Activated naive CD8-positive, alpha-beta T cell treated with anti-CD3 and anti-CD28 coated beads, Interleukin-2, amount 50 U/mL, for 24 hours (primary cell): ENCODE results near the gene SLC52A3.
"Not testable (repeated sequence)": the region's sequence is repeated elsewhere in the genome, so short reads cannot be mapped to it uniquely, and the experiment has no call there.

Experiments
- ATAC-seq: fragments of 150-1000 bp; cut with Tn5 transposase; one replicate; pipeline ENCODE4 v1.10.0; 2021
- DNase-seq: peaks from one replicate; pipeline ENCODE4 v3.0.0; 2021
- H3K27ac Mint-ChIP-seq: one replicate; pipeline ENCODE4 v1.8.0; 2021; ENCODE audit warnings: mild to moderate bottlenecking, mixed read lengths
- H3K27me3 Mint-ChIP-seq: one replicate; pipeline ENCODE4 v1.8.0; 2021; ENCODE audit warnings: mixed read lengths
- H3K36me3 Mint-ChIP-seq: one replicate; pipeline ENCODE4 v1.8.0; 2021; ENCODE audit warnings: low read depth, mixed read lengths
- H3K4me1 Mint-ChIP-seq: one replicate; pipeline ENCODE4 v1.8.0; 2021; ENCODE audit warnings: mixed read lengths
- H3K4me3 Mint-ChIP-seq: one replicate; pipeline ENCODE4 v1.8.0; 2021; ENCODE audit warnings: mild to moderate bottlenecking, moderate library complexity, mixed read lengths
- H3K9me3 Mint-ChIP-seq: one replicate; pipeline ENCODE4 v1.8.0; 2021; ENCODE audit warnings: mixed read lengths

The SLC52A3 gene

DNA sequence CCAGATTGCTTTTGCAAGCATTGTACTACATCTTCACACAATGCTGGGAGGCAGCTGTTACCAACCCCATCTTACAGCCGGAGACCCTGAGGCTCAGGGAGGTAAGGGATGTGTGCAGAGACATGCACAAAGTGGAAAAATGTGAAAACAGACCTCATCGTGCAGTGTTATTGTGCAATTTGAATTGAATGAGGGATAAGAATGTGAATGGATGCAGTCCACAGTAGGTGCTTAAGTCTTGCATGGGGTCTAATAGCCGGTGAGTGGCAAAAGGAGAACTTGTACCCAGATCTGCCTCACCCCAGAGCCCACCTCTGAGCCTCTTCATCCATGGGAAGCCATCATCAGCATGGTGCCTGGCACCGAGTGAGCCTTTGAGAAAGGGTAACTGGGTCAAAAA, 42.1 kb downstream of the SLC52A3 start:
- H3K4me1 Mint-ChIP-seq: peaks cover 4% of the 10 kb centered on the region
- H3K27me3 Mint-ChIP-seq: peaks cover 56% of the 10 kb centered on the region
- ATAC-seq (no peak), DNase-seq (no peak)
- no peak overlapping the region for H3K4me3 Mint-ChIP-seq
- no peak overlapping the region for H3K27ac Mint-ChIP-seq
- H3K36me3 Mint-ChIP-seq: no peaks in the 10 kb centered on the region
- no peaks in the 10 kb centered on the region for H3K9me3 Mint-ChIP-seq

- peaks cover 51% of the 10 kb centered on the region for H3K27me3 Mint-ChIP-seq
- H3K36me3 Mint-ChIP-seq: no peaks in the 10 kb centered on the region
- H3K9me3 Mint-ChIP-seq: no peaks in the 10 kb centered on the region
- H3K27ac Mint-ChIP-seq: no peak overlapping the region
- no peak for DNase-seq
- ATAC-seq: no peak
- peaks cover 4% of the 10 kb centered on the region for H3K4me1 Mint-ChIP-seq
- no peak overlapping the region for H3K4me3 Mint-ChIP-seq
These were observed 42.8 kb downstream of the SLC52A3 start for GRCh38 chr20:725491-725890.

- not testable (repeated sequence) for H3K36me3 Mint-ChIP-seq, DNase-seq, H3K27ac Mint-ChIP-seq, ATAC-seq, H3K4me3 Mint-ChIP-seq, H3K4me1 Mint-ChIP-seq, H3K9me3 Mint-ChIP-seq
- peaks cover 44% of the 10 kb centered on the region for H3K27me3 Mint-ChIP-seq
These were observed 43.5 kb downstream of the SLC52A3 start for GRCh38 chr20:724797-725196.

DNA sequence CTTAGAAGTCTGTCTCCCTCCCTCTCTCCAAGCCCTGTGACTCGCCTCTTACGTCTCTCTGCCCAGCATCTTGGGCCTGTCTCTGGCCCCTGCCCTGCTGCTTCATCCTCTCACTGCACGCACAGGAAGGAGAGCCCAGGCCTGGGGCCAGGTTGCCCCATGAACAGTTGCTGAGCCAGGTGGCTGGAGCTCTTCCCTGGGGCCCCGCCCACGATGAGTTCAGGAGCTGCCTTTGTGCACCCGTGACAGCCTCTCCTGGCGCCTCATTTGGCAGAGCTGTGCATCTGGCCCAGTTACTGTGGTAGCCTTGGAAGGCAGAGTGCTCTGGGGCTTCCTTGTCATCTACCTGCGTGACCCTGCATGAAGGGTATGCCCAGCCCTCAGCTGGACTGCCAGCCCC, 44.5 kb downstream of the SLC52A3 start:
- Mint-ChIP-seq H3K4me3 (no peak overlapping the region), H3K27me3 (peaks cover 34% of the 10 kb centered on the region), H3K9me3 (no peaks in the 10 kb centered on the region), H3K4me1 (peaks cover 4% of the 10 kb centered on the region), H3K36me3 (no peaks in the 10 kb centered on the region), H3K27ac (no peak overlapping the region)
- ATAC-seq: no peak
- no peak for DNase-seq

GRCh38 chr20:722822-723644, 45.3 kb downstream of the SLC52A3 start:
- Mint-ChIP-seq H3K27ac (no peak overlapping the region), H3K4me3 (no peak overlapping the region), H3K36me3 (no peaks in the 10 kb centered on the region), H3K9me3 (no peaks in the 10 kb centered on the region), H3K4me1 (no peaks in the 10 kb centered on the region), H3K27me3 (peaks cover 34% of the 10 kb centered on the region)
- ATAC-seq (no peak), DNase-seq (no peak)

DNA sequence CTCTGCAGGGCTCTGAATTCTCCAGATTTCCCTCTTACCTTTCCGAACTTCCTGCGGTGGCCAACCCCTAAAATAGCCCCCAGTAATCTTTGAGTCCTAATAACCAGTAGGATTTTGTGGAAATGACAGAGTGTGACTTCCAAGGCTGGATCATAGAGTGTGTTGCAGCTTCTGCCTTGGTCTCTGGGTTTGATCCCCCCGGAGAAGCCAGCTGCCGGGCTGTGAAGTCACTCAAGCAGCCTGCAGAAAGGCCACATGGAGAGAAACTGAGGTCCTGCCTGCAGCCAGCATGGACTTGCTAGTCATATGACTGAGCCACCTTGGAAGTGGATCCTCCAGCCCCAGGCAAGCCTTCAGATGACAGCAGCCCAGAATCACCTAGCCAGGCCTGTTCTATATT, 46.4 kb downstream of the SLC52A3 start:
- no peak for ATAC-seq
- Mint-ChIP-seq H3K36me3 (no peaks in the 10 kb centered on the region), H3K9me3 (no peaks in the 10 kb centered on the region), H3K27ac (no peak overlapping the region), H3K4me1 (no peaks in the 10 kb centered on the region), H3K4me3 (no peak overlapping the region), H3K27me3 (peaks cover 35% of the 10 kb centered on the region)
- no peak for DNase-seq

DNA sequence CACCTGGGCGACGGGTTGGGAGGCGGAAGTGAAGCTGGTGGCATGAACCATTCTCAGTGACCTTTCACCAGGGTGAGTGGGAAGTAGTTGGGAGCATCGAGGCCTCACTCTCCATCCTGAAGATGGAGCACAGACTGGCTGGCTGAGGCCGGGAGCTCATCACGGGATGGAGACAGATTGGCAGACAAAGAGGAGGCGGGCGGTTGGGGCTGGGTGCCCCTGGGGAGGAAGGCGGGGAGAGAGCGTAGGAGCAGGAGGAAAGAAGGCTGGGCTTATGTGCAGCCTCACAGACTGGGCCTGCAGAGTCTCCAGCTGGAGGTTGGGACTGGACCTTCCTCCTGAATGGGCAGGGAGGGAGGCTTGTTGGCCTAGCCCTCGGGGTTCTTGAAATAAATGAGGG, 48.5 kb downstream of the SLC52A3 start:
- H3K4me1 Mint-ChIP-seq: no peaks in the 10 kb centered on the region
- no peak overlapping the region for H3K27ac Mint-ChIP-seq
- ATAC-seq (no peak), DNase-seq (no peak)
- H3K36me3 Mint-ChIP-seq: no peaks in the 10 kb centered on the region
- peaks cover 24% of the 10 kb centered on the region for H3K27me3 Mint-ChIP-seq
- no peak overlapping the region for H3K4me3 Mint-ChIP-seq
- H3K9me3 Mint-ChIP-seq: no peaks in the 10 kb centered on the region

DNA sequence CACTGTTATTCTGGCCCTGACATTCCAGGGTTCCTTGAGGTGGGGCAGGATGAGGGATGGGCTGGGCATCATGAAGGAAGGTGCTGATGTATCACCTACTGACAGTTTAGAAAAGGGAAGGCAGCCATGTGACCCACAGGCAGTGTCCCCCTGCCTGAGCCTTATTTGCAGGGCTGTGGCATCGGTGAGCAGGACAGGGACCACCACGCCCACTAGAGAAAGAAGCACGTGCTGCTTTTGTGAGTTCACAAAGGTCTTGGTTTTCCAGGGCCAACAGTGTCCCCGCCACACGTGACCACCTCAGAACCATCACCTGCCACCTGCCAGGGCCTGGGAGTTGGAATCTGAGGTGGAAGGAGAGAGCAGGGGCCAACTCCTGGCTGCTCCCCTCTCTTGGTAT, 49.2 kb downstream of the SLC52A3 start:
- H3K36me3 Mint-ChIP-seq: no peaks in the 10 kb centered on the region
- no peaks in the 10 kb centered on the region for H3K4me1 Mint-ChIP-seq
- H3K27me3 Mint-ChIP-seq: peaks cover 21% of the 10 kb centered on the region
- H3K4me3 Mint-ChIP-seq: no peak overlapping the region
- no peak for ATAC-seq
- no peak overlapping the region for H3K27ac Mint-ChIP-seq
- no peak for DNase-seq
- H3K9me3 Mint-ChIP-seq: no peaks in the 10 kb centered on the region

GRCh38 chr20:717832-718231, 50.5 kb downstream of the SLC52A3 start:
- Mint-ChIP-seq H3K27me3 (peaks cover 17% of the 10 kb centered on the region), H3K27ac (no peak overlapping the region), H3K4me3 (no peak overlapping the region), H3K9me3 (peaks cover 6% of the 10 kb centered on the region), H3K36me3 (no peaks in the 10 kb centered on the region), H3K4me1 (no peaks in the 10 kb centered on the region)
- no peak for ATAC-seq
- DNase-seq: no peak

GRCh38 chr20:717271-717670, 51.0 kb downstream of the SLC52A3 start:
- no peak overlapping the region for H3K27ac Mint-ChIP-seq
- ATAC-seq (no peak), DNase-seq (no peak)
- H3K4me1 Mint-ChIP-seq: no peaks in the 10 kb centered on the region
- H3K27me3 Mint-ChIP-seq: peaks cover 17% of the 10 kb centered on the region
- H3K4me3 Mint-ChIP-seq: no peak overlapping the region
- H3K9me3 Mint-ChIP-seq: peaks cover 7% of the 10 kb centered on the region
- no peaks in the 10 kb centered on the region for H3K36me3 Mint-ChIP-seq

DNA sequence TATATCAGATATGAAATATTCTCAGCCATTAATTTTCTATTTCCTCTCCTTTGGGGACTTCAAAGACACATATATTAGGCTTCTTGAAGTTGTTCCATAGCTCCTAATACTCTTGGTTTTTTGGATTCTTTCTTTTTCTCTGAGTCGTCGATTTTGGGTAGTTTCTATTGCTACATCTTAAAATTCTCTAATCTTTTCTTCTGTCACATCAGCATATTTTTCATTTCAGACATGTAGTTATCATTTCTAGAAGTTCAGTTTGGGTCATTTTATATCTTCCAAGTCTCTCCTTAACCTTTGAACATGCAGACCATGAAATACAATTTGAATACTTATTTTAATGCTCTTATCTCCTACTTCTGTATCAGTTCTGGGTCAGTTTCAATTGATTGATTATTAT, 53.8 kb downstream of the SLC52A3 start:
- no peak overlapping the region for H3K27ac Mint-ChIP-seq
- H3K4me1 Mint-ChIP-seq: peaks cover under 1% of the 10 kb centered on the region
- H3K9me3 Mint-ChIP-seq: peaks cover 7% of the 10 kb centered on the region
- ATAC-seq (no peak), DNase-seq (no peak)
- H3K36me3 Mint-ChIP-seq: no peaks in the 10 kb centered on the region
- peaks cover 31% of the 10 kb centered on the region for H3K27me3 Mint-ChIP-seq
- H3K4me3 Mint-ChIP-seq: no peak overlapping the region

GRCh38 chr20:711576-711975, 56.7 kb downstream of the SLC52A3 start:
- no peak for DNase-seq
- Mint-ChIP-seq H3K27ac (no peak overlapping the region), H3K9me3 (peaks cover 7% of the 10 kb centered on the region), H3K4me1 (peaks cover 1% of the 10 kb centered on the region), H3K27me3 (peaks cover 37% of the 10 kb centered on the region), H3K36me3 (no peaks in the 10 kb centered on the region), H3K4me3 (no peak overlapping the region)
- ATAC-seq: no peak

- ATAC-seq: no peak
- H3K4me3 Mint-ChIP-seq: no peak overlapping the region
- peaks cover 7% of the 10 kb centered on the region for H3K9me3 Mint-ChIP-seq
These were observed 57.4 kb downstream of the SLC52A3 start for GRCh38 chr20:710780-711450.

More at GRCh38 chr20:710780-711450, 57.4 kb downstream of the SLC52A3 start:
- peaks cover 1% of the 10 kb centered on the region for H3K4me1 Mint-ChIP-seq
- peaks cover 39% of the 10 kb centered on the region for H3K27me3 Mint-ChIP-seq
- H3K36me3 Mint-ChIP-seq: no peaks in the 10 kb centered on the region
- H3K27ac Mint-ChIP-seq: no peak overlapping the region
- DNase-seq: no peak
